ENCODE results near the gene IGFBP3. TPM values are rescaled to one million over a fixed set of nuclear protein-coding genes. Genes with fewer than 3 reads are reported as not detected.

The IGFBP3 gene
- total and polyA plus RNA-seq, 2 donors = 150 to 183 TPM

- Histone ChIP-seq H3K36me3 (ENCODE audit: insufficient read depth) (no peaks in the 10 kb centered on the region), H3K27ac (ENCODE audit: low read depth) (no peak overlapping the region), H3K4me3 (ENCODE audit: low read depth, low read length) (no peak overlapping the region), H3K4me1 (ENCODE audit: insufficient read depth) (no peaks in the 10 kb centered on the region)
- WGBS = 70% methylated on average over 13 of the region's 13 CpGs
- no peak for DNase-seq (ENCODE audit: extremely low spot score)
Measured at GRCh38 chr7:45865594-45866410, 55.3 kb downstream of the IGFBP3 start.

DNA sequence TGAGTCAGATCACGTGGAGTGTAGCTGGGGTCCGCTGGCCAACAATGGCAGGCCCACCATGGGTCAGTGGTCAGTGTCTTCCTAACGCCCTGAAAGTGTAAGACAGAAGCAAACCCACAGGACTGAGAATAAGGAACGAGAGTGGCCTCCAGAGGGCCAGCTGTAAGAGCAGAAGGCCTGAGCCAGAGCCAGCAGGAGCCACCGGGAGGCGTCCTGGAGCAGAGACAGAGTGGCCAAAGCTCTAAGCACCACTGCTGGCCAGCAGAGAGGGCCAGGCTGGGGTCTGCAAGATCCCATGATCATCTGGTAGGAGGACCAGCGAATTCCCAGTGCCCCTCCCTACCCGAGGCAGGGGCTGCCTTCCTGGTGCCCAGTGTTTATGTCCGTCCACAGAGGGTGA lies 57.4 kb downstream of the IGFBP3 start:
- no peak for DNase-seq (ENCODE audit: extremely low spot score)
- H3K36me3 ChIP-seq (ENCODE audit: insufficient read depth) = no peaks in the 10 kb centered on the region
- WGBS = 75% methylated on average over 9 of the region's 9 CpGs
- no peak overlapping the region for H3K4me3 ChIP-seq (ENCODE audit: low read depth, low read length)
- H3K27ac ChIP-seq (ENCODE audit: low read depth) = no peak overlapping the region
- H3K4me1 ChIP-seq (ENCODE audit: insufficient read depth) = no peaks in the 10 kb centered on the region

Other genes with a start within 250 kb of the IGFBP3 start
- gene CCDC201, start 48.2 kb downstream of the IGFBP3 start, total RNA-seq = not detected
- gene CCDC201, start 48.2 kb downstream of the IGFBP3 start, polyA plus RNA-seq = not detected
- gene IGFBP1, start 32.8 kb downstream of the IGFBP3 start, total RNA-seq = not detected
- gene IGFBP1, start 32.8 kb downstream of the IGFBP3 start, polyA plus RNA-seq = 0.04 TPM

Measured in urinary bladder (tissue), 4 donors.